Testis (tissue), 3 donors: ENCODE measurements around the gene RIPOR3. TPM values are rescaled to one million over a fixed set of nuclear protein-coding genes. Genes with fewer than 3 reads are reported as not detected.
"Not testable (repeated sequence)": the region's sequence is repeated elsewhere in the genome, so short reads cannot be mapped to it uniquely, and the experiment has no call there.

ENCODE experiments used
- DNase-seq: peaks from one replicate; pipeline ENCODE4 v3.0.0-alpha.2; 2019
- H3K27ac ChIP-seq, 2 donors: fragments of 200-600 bp; sonication (generic); one replicate each; pipeline ENCODE4 v1.5.1; 2019
- H3K27me3 ChIP-seq: fragments of 200-600 bp; sonication (generic); one replicate; pipeline ENCODE4 v1.5.1; 2019
- H3K36me3 ChIP-seq: fragments of 200-600 bp; sonication (generic); one replicate; pipeline ENCODE4 v1.5.1; 2017; ENCODE audit warnings: low read depth; ENCODE audit errors: missing control alignments
- H3K4me1 ChIP-seq: fragments of 200-600 bp; sonication (generic); one replicate; pipeline ENCODE4 v1.5.1; 2019
- H3K4me3 ChIP-seq, 2 donors: fragments of 200-600 bp; sonication (generic); one replicate each; pipeline ENCODE4 v1.5.1; 2017 to 2019
- H3K9me3 ChIP-seq: fragments of 200-600 bp; sonication (generic); one replicate; pipeline ENCODE4 v1.5.1; 2017
- CTCF ChIP-seq, 3 experiments: fragments of 450-650 bp in 2 of 3; fragments of 200-600 bp in 1 of 3; sonication (generic) in 1 of 3; IDR thresholded peaks; one replicate each; pipeline ENCODE4 v1.5.1; 2016 to 2019; ENCODE audit warnings: antibody characterized with exemption in 3 of 3, mild to moderate bottlenecking in 2 of 3, moderate library complexity in 1 of 3
- POLR2A ChIP-seq: fragments of 450-650 bp; IDR thresholded peaks from one replicate; pipeline ENCODE4 v1.6.1; 2017; ENCODE audit warnings: antibody characterized with exemption, mild to moderate bottlenecking, moderate library complexity
- WGBS, 2 donors: methylation state at CpG; one replicate each; pipeline ENCODE4 v1.1.5; 2018; 5-methylcytosine and 5-hydroxymethylcytosine counted together
- intact Hi-C: fragments of 100-400 bp; cut with DNase I; formaldehyde crosslinking; loops from one replicate; pipeline ENCODE4 v1.15.1; 2023; ENCODE audit warnings: low total_unique reads
- polyA plus RNA-seq: library from polyadenylated mRNA; stranded (reverse); fragments of 350-450 nt; fragmentation: Illumina TruSeq; extraction: RNeasy Lipid Tissue Mini Kit (QIAGEN cat#74804); gene quantifications from one replicate; pipeline ENCODE4 v1.2.3, GENCODE V29; 2014; ENCODE audit warnings: low read depth, low replicate concordance; ENCODE audit not compliant: insufficient read depth
- total RNA-seq, 2 donors: library from RNA; depleted of rRNA; stranded (reverse); fragments of >200 nt; gene quantifications; one replicate each; pipeline ENCODE4 v1.2.3, GENCODE V29; 2016

RIPOR3 gene
- total and polyA plus RNA-seq, 3 donors from 2014 or later: 11.3 to 26.9 (median 22.1) TPM

- no peaks in the 10 kb centered on the region for H3K36me3 ChIP-seq
- no peaks in the 10 kb centered on the region for H3K27me3 ChIP-seq
- H3K27ac ChIP-seq: no peak overlapping the region
- DNase-seq: no peak
- intact Hi-C loops: no loop called here
- H3K4me3 ChIP-seq: no peak overlapping the region
- no peaks in the 10 kb centered on the region for H3K9me3 ChIP-seq
- TF ChIP-seq CTCF (IDR thresholded peaks at IDR 0.05) (no peak), POLR2A (no peak)
- H3K4me1 ChIP-seq: peaks cover 12% of the 10 kb centered on the region
- WGBS, 2 donors: 90 to 94% methylated on average over 2 to 8 of the region's 8 CpGs
Observed at GRCh38 chr20:50672400-50673145, 18.8 kb downstream of the RIPOR3 start.

GRCh38 chr20:50671626-50672025, 19.7 kb downstream of the RIPOR3 start:
- 93 to 94% methylated on average over 3 of the region's 3 CpGs for WGBS, 2 donors
- H3K4me1 ChIP-seq: peaks cover 12% of the 10 kb centered on the region
- H3K4me3 ChIP-seq: no peak overlapping the region
- no peak overlapping the region for H3K27ac ChIP-seq
- intact Hi-C loops: no loop called here
- H3K36me3 ChIP-seq: no peaks in the 10 kb centered on the region
- no peak for TF ChIP-seq POLR2A
- no peak for TF ChIP-seq CTCF (IDR thresholded peaks at IDR 0.05)
- H3K9me3 ChIP-seq: no peaks in the 10 kb centered on the region
- no peaks in the 10 kb centered on the region for H3K27me3 ChIP-seq
- DNase-seq: no peak

DNA sequence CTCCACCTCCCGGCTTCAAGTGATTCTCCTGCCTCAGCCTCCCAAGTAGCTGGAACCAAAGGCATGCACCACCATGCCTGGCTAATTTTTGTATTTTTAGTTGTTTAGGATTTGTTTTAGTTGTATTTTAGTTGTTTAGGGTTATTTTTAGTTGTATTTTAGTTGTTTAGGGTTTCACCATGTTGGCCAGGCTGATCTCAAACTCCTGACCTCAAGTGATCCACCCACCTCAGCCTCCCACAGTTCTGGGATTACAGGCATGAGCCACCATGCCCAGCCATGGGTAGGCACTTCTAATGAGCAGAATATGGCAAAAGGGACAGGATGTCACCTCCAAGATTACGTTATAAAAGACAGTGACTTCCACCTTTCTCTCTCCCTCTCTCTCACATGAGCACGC, 20.3 kb downstream of the RIPOR3 start:
- H3K27me3 ChIP-seq, H3K9me3 ChIP-seq, H3K36me3 ChIP-seq, H3K4me3 ChIP-seq, DNase-seq, intact Hi-C loops, H3K27ac ChIP-seq, H3K4me1 ChIP-seq: not testable (repeated sequence)
- 64 to 67% methylated on average over 3 of the region's 3 CpGs for WGBS, 2 donors

DNA sequence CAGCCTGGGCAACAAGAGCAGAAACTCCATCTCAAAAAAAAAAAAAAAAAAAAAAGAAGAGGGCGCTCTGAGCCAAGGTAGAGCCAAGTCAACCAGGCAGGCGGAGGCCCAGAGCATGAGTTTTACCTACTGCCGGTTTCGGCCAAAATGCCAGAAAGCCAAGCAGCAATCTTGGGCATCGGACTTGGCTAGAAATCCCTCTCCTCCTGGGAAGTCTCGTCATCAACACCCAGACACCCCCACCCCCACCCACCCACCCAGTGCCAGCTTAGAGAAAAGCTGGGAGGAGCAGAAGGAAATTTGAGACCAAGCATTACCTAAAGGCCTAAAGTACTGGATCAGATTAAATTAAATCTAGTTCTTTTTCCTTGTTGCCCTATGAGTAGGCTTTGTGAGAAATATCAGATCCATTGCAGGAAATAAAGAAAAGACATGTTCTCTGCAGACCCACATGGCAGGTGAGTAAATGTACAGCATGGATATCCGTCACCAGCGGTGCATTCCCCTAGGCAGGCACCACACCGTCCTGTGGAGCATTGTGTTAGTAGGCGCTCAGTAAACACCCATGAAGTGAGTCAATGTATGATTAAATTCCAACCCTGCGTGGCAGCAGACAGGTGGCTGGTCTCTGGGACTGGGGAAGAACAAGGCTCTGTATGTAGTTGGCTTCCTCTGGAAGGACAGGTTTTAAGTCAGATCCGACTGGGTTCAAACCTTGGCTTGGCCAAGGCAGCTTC, 21.0 kb downstream of the RIPOR3 start:
- WGBS, 2 donors: 92 to 94% methylated on average over 12 of the region's 12 CpGs
- no peak for DNase-seq
- H3K27ac ChIP-seq: no peak overlapping the region
- intact Hi-C loops: no loop called here
- H3K36me3 ChIP-seq: no peaks in the 10 kb centered on the region
- H3K27me3 ChIP-seq: no peaks in the 10 kb centered on the region
- no peak for TF ChIP-seq POLR2A
- peaks cover 3% of the 10 kb centered on the region for H3K4me1 ChIP-seq
- no peak overlapping the region for H3K4me3 ChIP-seq
- H3K9me3 ChIP-seq: no peaks in the 10 kb centered on the region

GRCh38 chr20:50668798-50669197, 22.5 kb downstream of the RIPOR3 start:
- TF ChIP-seq CTCF (IDR thresholded peaks at IDR 0.05): no peak
- no peak for TF ChIP-seq POLR2A
- Histone ChIP-seq H3K27ac (no peak overlapping the region), H3K36me3 (no peaks in the 10 kb centered on the region), H3K4me1 (no peaks in the 10 kb centered on the region), H3K9me3 (no peaks in the 10 kb centered on the region), H3K4me3 (no peak overlapping the region), H3K27me3 (no peaks in the 10 kb centered on the region)
- intact Hi-C loops: no loop called here
- no peak for DNase-seq
- WGBS, 2 donors: 97 to 100% methylated on average over 4 of the region's 4 CpGs
